SU-DHL-6 (cell line): ENCODE measurements around the gene COG4.

ENCODE experiments used
- EZH2phosphoT487 ChIP-seq: fragments of 200-600 bp; sonication (generic), shearing (Covaris generic); conservative IDR thresholded peaks from 2 replicates; pipeline ENCODE4 v1.6.1; 2018; ENCODE audit warnings: mild to moderate bottlenecking, antibody characterized with exemption, low read length, moderate library complexity, mixed read lengths
- TF ChIP-seq, protein P1 (sequence below): fragments of 200-600 bp; sonication (generic); IDR thresholded peaks from one replicate; pipeline ENCODE4 v1.5.1; 2017; ENCODE audit warnings: antibody characterized with exemption, mild to moderate bottlenecking, low read length, moderate library complexity; ENCODE audit not compliant: insufficient read depth, poor library complexity, severe bottlenecking

DNA sequence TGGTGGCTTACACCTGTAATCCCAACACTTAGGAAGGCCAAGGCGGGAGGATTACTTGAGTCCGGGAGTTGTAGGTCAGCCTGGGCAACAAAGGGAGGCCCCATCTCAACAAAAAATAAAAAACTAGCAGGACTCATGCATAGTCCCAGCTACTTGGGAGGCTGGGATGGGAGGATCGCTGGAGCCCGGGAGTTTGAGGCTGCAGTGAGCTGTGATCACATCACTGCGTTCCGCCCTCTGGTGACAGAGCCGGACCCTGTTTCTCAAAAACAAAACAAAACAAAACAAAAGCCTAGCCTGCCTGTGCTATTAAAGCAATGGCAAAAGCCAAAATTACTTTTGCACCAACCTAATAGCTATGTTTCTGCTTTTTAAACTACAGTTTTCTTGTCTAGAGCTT, 67.4 kb downstream of the COG4 start:
- TF ChIP-seq, protein P1, sequence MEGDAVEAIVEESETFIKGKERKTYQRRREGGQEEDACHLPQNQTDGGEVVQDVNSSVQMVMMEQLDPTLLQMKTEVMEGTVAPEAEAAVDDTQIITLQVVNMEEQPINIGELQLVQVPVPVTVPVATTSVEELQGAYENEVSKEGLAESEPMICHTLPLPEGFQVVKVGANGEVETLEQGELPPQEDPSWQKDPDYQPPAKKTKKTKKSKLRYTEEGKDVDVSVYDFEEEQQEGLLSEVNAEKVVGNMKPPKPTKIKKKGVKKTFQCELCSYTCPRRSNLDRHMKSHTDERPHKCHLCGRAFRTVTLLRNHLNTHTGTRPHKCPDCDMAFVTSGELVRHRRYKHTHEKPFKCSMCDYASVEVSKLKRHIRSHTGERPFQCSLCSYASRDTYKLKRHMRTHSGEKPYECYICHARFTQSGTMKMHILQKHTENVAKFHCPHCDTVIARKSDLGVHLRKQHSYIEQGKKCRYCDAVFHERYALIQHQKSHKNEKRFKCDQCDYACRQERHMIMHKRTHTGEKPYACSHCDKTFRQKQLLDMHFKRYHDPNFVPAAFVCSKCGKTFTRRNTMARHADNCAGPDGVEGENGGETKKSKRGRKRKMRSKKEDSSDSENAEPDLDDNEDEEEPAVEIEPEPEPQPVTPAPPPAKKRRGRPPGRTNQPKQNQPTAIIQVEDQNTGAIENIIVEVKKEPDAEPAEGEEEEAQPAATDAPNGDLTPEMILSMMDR, result no peak
- no peak for TF ChIP-seq EZH2phosphoT487
